PFSK-1 (cell line): ENCODE results near the gene PRKN.

Source experiments
- FOXP2 ChIP-seq: optimal IDR thresholded peaks from 2 replicates; pipeline ENCODE3; 2011; ENCODE audit warnings: borderline replicate concordance, control low read depth, inconsistent platforms; ENCODE audit not compliant: insufficient read depth; ENCODE audit errors: extremely low read length, extremely low read depth
- POLR2AphosphoS5 ChIP-seq: IDR thresholded peaks from 2 replicates; pipeline ENCODE4 v1.6.1; 2012; ENCODE audit warnings: low read depth, mild to moderate bottlenecking, control low read depth, low read length, moderate library complexity
- REST ChIP-seq, 2 experiments: IDR thresholded peaks; 2 replicates each; pipeline versions ENCODE4 v1.6.1 to v1.8.0; 2011 to 2012; ENCODE audit warnings: low read depth in 2 of 2, low read length in 2 of 2, control low read depth in 1 of 2, inconsistent platforms in 1 of 2, mild to moderate bottlenecking in 1 of 2, moderate library complexity in 1 of 2; ENCODE audit not compliant: insufficient read depth in 1 of 2
- SIN3A ChIP-seq: IDR thresholded peaks from 2 replicates; pipeline ENCODE4 v1.6.1; 2012; ENCODE audit warnings: mild to moderate bottlenecking, low read length, moderate library complexity, borderline replicate concordance; ENCODE audit not compliant: insufficient read depth
- TAF1 ChIP-seq: IDR thresholded peaks from 2 replicates; pipeline ENCODE4 v1.6.1; 2012; ENCODE audit warnings: low read length, control low read depth, borderline replicate concordance; ENCODE audit not compliant: insufficient read depth

Gene PRKN

GRCh38 chr6:161362266-161362665 is 1365.3 kb downstream of the PRKN start:
- TF ChIP-seq TAF1 (no peak), SIN3A (no peak), REST (IDR thresholded peaks at IDR 0.05; ENCODE audit: insufficient read depth in 1 of 2, low read depth in 2 of 2, low read length in 2 of 2) (no peak), FOXP2 (no peak), POLR2AphosphoS5 (no peak)

GRCh38 chr6:161361529-161361928 is 1366.0 kb downstream of the PRKN start:
- TF ChIP-seq TAF1, result no peak
- TF ChIP-seq SIN3A, result no peak
- no peak for TF ChIP-seq REST (IDR thresholded peaks at IDR 0.05; ENCODE audit: insufficient read depth in 1 of 2, low read depth in 2 of 2, low read length in 2 of 2)
- no peak for TF ChIP-seq POLR2AphosphoS5
- TF ChIP-seq FOXP2, result no peak

GRCh38 chr6:161360520-161360919 is 1367.0 kb downstream of the PRKN start:
- TF ChIP-seq TAF1 (no peak), FOXP2 (no peak), POLR2AphosphoS5 (no peak), REST (IDR thresholded peaks at IDR 0.05; ENCODE audit: insufficient read depth in 1 of 2, low read depth in 2 of 2, low read length in 2 of 2) (no peak), SIN3A (no peak)

GRCh38 chr6:161359618-161359945 is 1368.0 kb downstream of the PRKN start:
- no peak for TF ChIP-seq FOXP2
- TF ChIP-seq REST (IDR thresholded peaks at IDR 0.05; ENCODE audit: insufficient read depth in 1 of 2, low read depth in 2 of 2, low read length in 2 of 2), result no peak

GRCh38 chr6:161356167-161356854 is 1371.3 kb downstream of the PRKN start:
- TF ChIP-seq FOXP2, result no peak
- TF ChIP-seq POLR2AphosphoS5, result no peak
- no peak for TF ChIP-seq SIN3A
- no peak for TF ChIP-seq TAF1
- no peak for TF ChIP-seq REST (IDR thresholded peaks at IDR 0.05; ENCODE audit: insufficient read depth in 1 of 2, low read depth in 2 of 2, low read length in 2 of 2)
